ENCODE results near the gene SPOCK3.

SPOCK3 gene

GRCh38 chr4:167176723-167177367 lies 57.4 kb downstream of the SPOCK3 start:
- no peak for DNase-seq (ENCODE audit: low spot score)

- no peak for DNase-seq (ENCODE audit: low spot score)
Measured at GRCh38 chr4:167171928-167172327, 62.4 kb downstream of the SPOCK3 start.

- no peak for DNase-seq (ENCODE audit: low spot score)
Measured at GRCh38 chr4:167168611-167169010, 65.7 kb downstream of the SPOCK3 start.

GRCh38 chr4:167150587-167150986 lies 83.7 kb downstream of the SPOCK3 start:
- no peak for DNase-seq (ENCODE audit: low spot score)

- DNase-seq (ENCODE audit: low spot score), result no peak
Measured at GRCh38 chr4:167144605-167145004, 89.7 kb downstream of the SPOCK3 start.

- DNase-seq (ENCODE audit: low spot score), result no peak
Measured at GRCh38 chr4:167143018-167143417, 91.3 kb downstream of the SPOCK3 start.

GRCh38 chr4:167136270-167136669 lies 98.0 kb downstream of the SPOCK3 start:
- DNase-seq (ENCODE audit: low spot score), result no peak

GRCh38 chr4:167129146-167129545 lies 105.1 kb downstream of the SPOCK3 start:
- no peak for DNase-seq (ENCODE audit: low spot score)

- DNase-seq (ENCODE audit: low spot score), result no peak
Measured at GRCh38 chr4:167119392-167119791, 114.9 kb downstream of the SPOCK3 start.

- no peak for DNase-seq (ENCODE audit: low spot score)
Measured at GRCh38 chr4:167117273-167117672, 117.0 kb downstream of the SPOCK3 start.

GRCh38 chr4:167114416-167114971 lies 119.8 kb downstream of the SPOCK3 start:
- no peak for DNase-seq (ENCODE audit: low spot score)

GRCh38 chr4:167111622-167112021 lies 122.7 kb downstream of the SPOCK3 start:
- DNase-seq (ENCODE audit: low spot score), result no peak

GRCh38 chr4:167111092-167111491 lies 123.2 kb downstream of the SPOCK3 start:
- no peak for DNase-seq (ENCODE audit: low spot score)

- DNase-seq (ENCODE audit: low spot score), result no peak
Measured at GRCh38 chr4:167109859-167110258, 124.4 kb downstream of the SPOCK3 start.

GRCh38 chr4:167105857-167106256 lies 128.4 kb downstream of the SPOCK3 start:
- no peak for DNase-seq (ENCODE audit: low spot score)

GRCh38 chr4:167102475-167102874 lies 131.8 kb downstream of the SPOCK3 start:
- no peak for DNase-seq (ENCODE audit: low spot score)

GRCh38 chr4:167101035-167101434 lies 133.3 kb downstream of the SPOCK3 start:
- no peak for DNase-seq (ENCODE audit: low spot score)

GRCh38 chr4:167100120-167100519 lies 134.2 kb downstream of the SPOCK3 start:
- no peak for DNase-seq (ENCODE audit: low spot score)

- DNase-seq (ENCODE audit: low spot score), result no peak
Measured at GRCh38 chr4:167088115-167088514, 146.2 kb downstream of the SPOCK3 start.

GRCh38 chr4:167084321-167084720 lies 150.0 kb downstream of the SPOCK3 start:
- DNase-seq (ENCODE audit: low spot score), result no peak

GRCh38 chr4:167079762-167080161 lies 154.5 kb downstream of the SPOCK3 start:
- no peak for DNase-seq (ENCODE audit: low spot score)

GRCh38 chr4:167052631-167053091 lies 181.6 kb downstream of the SPOCK3 start:
- DNase-seq (ENCODE audit: low spot score), result no peak

GRCh38 chr4:167049257-167049656 lies 185.0 kb downstream of the SPOCK3 start:
- DNase-seq (ENCODE audit: low spot score), result no peak

GRCh38 chr4:167041524-167041923 lies 192.8 kb downstream of the SPOCK3 start:
- no peak for DNase-seq (ENCODE audit: low spot score)
